Nephron (organoid): ENCODE measurements around the gene CARD14.

ENCODE experiments used
- H3K27ac Mint-ChIP-seq, 3 experiments: 2 replicates each; pipeline ENCODE4 v1.8.0; 2020; ENCODE audit warnings: mixed read lengths in 3 of 3, mild to moderate bottlenecking in 2 of 3, moderate library complexity in 1 of 3
- H3K27me3 Mint-ChIP-seq: 2 replicates; pipeline ENCODE4 v1.8.0; 2021; ENCODE audit warnings: low read depth, mild to moderate bottlenecking, moderate library complexity, mixed read lengths
- H3K36me3 Mint-ChIP-seq: 2 replicates; pipeline ENCODE4 v1.8.0; 2020; ENCODE audit warnings: low read depth, mixed read lengths
- H3K4me1 Mint-ChIP-seq: 2 replicates; pipeline ENCODE4 v1.8.0; 2020; ENCODE audit warnings: mixed read lengths
- H3K4me3 Mint-ChIP-seq, 3 experiments: 2 replicates each; pipeline ENCODE4 v1.8.0; 2020; ENCODE audit warnings: mild to moderate bottlenecking in 3 of 3, mixed read lengths in 3 of 3, moderate library complexity in 2 of 3
- H3K9me3 Mint-ChIP-seq: 2 replicates; pipeline ENCODE4 v1.8.0; 2020; ENCODE audit warnings: mixed read lengths
- CTCF ChIP-seq, 3 experiments: fragments of 200-600 bp; sonication (generic); IDR thresholded peaks; one replicate each; pipeline ENCODE4 v1.5.0; 2021; ENCODE audit warnings: antibody characterized with exemption in 3 of 3; ENCODE audit not compliant: unreplicated experiment in 3 of 3

Gene CARD14

GRCh38 chr17:80164185-80164584 lies 5.6 kb upstream of the CARD14 start:
- Mint-ChIP-seq H3K4me1 (peaks cover 27% of the 10 kb centered on the region), H3K27me3 (peaks cover 7% of the 10 kb centered on the region), H3K9me3 (no peaks in the 10 kb centered on the region), H3K36me3 (no peaks in the 10 kb centered on the region), H3K27ac (no peak overlapping the region), H3K4me3 (no peak overlapping the region)
- no peak for TF ChIP-seq CTCF (IDR thresholded peaks at IDR 0.05; ENCODE audit: unreplicated experiment in 3 of 3)

- no peak overlapping the region for H3K4me3 Mint-ChIP-seq
- peaks cover 7% of the 10 kb centered on the region for H3K4me1 Mint-ChIP-seq
- H3K9me3 Mint-ChIP-seq, result no peaks in the 10 kb centered on the region
- H3K27me3 Mint-ChIP-seq, result peaks cover 18% of the 10 kb centered on the region
- TF ChIP-seq CTCF (IDR thresholded peaks at IDR 0.05; ENCODE audit: unreplicated experiment in 3 of 3), result no peak
- H3K36me3 Mint-ChIP-seq, result no peaks in the 10 kb centered on the region
- H3K27ac Mint-ChIP-seq, result no peak overlapping the region
These were observed 3.4 kb upstream of the CARD14 start for GRCh38 chr17:80166446-80166845.

- Mint-ChIP-seq H3K27me3 (peaks cover 19% of the 10 kb centered on the region), H3K4me1 (peaks cover 7% of the 10 kb centered on the region), H3K27ac (no peak overlapping the region), H3K9me3 (no peaks in the 10 kb centered on the region), H3K4me3 (no peak overlapping the region), H3K36me3 (no peaks in the 10 kb centered on the region)
- no peak for TF ChIP-seq CTCF (IDR thresholded peaks at IDR 0.05; ENCODE audit: unreplicated experiment in 3 of 3)
These were observed 1.5 kb upstream of the CARD14 start for GRCh38 chr17:80168371-80168770.

- Mint-ChIP-seq H3K4me3 (no peak overlapping the region), H3K27ac (no peak overlapping the region), H3K4me1 (peaks cover 7% of the 10 kb centered on the region), H3K27me3 (peaks cover 19% of the 10 kb centered on the region), H3K36me3 (no peaks in the 10 kb centered on the region), H3K9me3 (no peaks in the 10 kb centered on the region)
- no peak for TF ChIP-seq CTCF (IDR thresholded peaks at IDR 0.05; ENCODE audit: unreplicated experiment in 3 of 3)
These were observed 723 bp upstream of the CARD14 start for GRCh38 chr17:80169107-80169506.

- Mint-ChIP-seq H3K9me3 (no peaks in the 10 kb centered on the region), H3K27ac (no peak overlapping the region), H3K27me3 (peaks cover 19% of the 10 kb centered on the region), H3K4me1 (peaks cover 10% of the 10 kb centered on the region), H3K36me3 (no peaks in the 10 kb centered on the region), H3K4me3 (no peak overlapping the region)
- no peak for TF ChIP-seq CTCF (IDR thresholded peaks at IDR 0.05; ENCODE audit: unreplicated experiment in 3 of 3)
These were observed 1.9 kb downstream of the CARD14 start for GRCh38 chr17:80171681-80172080.

GRCh38 chr17:80173126-80173525 lies 3.3 kb downstream of the CARD14 start:
- no peaks in the 10 kb centered on the region for H3K36me3 Mint-ChIP-seq

More at GRCh38 chr17:80173126-80173525, 3.3 kb downstream of the CARD14 start:
- Mint-ChIP-seq H3K4me1 (peaks cover 8% of the 10 kb centered on the region), H3K27me3 (peaks cover 19% of the 10 kb centered on the region), H3K9me3 (no peaks in the 10 kb centered on the region), H3K27ac (no peak overlapping the region), H3K4me3 (no peak overlapping the region)
- no peak for TF ChIP-seq CTCF (IDR thresholded peaks at IDR 0.05; ENCODE audit: unreplicated experiment in 3 of 3)
